ENCODE data around the gene TAF1B.

Gene TAF1B

DNA sequence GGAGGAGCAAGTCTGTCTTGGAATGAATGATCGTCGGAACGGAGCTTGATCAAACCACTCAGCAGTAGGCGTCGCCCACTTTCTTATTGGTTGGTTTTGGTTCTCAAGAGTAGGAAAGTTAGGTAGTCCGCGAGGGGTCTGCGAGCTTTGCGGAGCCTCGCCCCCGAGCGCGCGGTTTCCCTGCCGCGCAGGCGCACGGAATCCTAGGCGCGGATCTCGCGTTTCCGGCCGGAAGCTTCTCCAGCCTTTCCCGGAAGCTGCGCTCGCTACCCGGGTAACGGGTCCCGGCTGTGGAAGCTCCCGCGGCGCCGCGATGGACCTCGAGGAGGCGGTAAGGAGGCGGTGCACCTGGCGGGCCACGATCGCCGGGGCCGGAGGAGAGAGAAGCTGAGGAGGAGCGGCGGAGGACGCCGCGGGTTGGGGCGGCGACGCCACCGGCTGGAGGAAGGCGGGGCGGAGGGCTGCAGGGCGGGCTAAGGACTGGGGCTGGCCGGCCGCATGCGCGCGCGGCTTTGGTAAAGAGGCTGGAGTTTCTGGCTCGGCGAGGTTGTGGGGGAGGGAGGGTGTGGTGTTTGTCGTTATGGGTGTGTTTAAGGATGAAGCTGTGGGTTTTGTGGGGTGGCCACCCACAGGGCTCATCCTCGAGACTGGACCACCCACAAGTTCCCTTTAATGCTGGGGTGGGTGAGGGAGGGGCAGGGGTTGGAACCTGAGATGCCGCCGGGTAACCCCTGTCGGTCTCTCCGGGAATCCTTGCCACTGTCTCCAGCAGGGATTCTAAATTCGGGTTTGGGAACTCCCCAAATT lies at the start of gene TAF1B:
TSS of gene TAF1B (plus strand) at position 246 of the 807 bp plus-strand sequence. CDS start at position 314, 68 bp downstream.
- DNase-seq (ENCODE audit: low spot score): peak; percentile 83

- no peak for DNase-seq (ENCODE audit: low spot score)
Measured at GRCh38 chr2:9793918-9794717, 49.2 kb upstream of the TAF1B start.

DNA sequence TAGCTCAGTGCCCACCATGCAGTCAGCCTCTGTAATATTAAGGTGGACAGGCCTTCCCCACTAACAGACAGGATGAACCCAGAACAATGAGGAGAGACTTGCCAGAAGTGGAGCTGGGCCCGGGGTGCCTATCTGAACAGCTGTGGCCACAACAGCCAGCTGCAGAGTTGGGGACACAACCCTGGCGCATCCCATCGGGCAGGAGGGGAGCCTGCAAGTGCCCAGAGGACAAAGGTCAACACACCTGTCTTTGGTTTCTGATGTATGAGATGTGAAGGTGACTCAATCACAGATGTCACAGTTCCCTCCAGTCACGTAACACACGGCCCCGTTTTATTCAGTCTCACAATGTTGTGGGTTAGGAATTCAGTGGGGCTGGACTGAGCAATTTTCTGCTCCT lies 48.2 kb upstream of the TAF1B start:
- no peak for DNase-seq (ENCODE audit: low spot score)

DNA sequence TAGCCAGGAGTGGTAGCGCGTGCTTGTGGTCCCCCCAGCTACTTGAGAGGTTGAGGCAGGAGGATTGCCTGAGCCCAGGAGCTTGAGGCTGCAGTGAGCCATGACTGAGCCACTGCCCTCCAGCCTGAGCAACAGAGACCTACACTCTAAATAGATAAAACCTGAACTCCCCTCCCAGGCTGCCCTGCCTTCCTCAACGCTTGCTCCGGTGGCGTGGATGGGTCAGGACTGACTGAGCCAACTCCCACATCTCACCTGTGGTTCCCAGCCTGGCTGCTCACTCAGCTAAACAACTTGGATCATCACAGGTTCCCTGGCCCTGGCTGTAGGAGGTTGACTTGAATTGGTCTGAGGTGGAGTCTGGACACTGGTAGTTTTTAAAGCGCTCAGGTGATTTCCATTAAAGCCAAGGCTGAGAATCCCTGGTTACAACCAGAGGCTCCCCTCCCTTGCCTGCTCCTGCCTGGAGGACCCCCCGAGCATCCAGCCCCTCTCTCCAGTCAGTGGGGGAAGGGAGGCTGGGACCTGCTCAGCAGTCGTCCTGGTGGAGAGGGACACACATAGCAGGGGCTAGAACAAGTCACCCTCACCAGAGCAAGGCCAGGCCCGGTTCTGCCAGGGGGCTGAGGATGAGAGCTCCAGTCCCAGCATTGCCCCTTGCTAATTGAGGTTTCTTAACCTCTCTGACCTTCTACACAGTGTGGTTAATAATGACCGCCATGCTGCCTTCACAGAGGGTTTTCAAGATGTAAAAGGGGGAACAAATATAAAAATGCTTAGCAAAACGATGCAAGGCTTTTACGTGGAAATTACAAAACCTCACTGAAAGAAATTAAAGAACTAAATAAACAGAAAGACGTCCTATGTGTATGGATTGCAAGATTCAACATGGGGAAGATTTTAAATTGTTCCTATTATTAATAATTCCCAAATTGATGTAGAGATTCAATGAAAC lies 46.9 kb upstream of the TAF1B start:
- no peak for DNase-seq (ENCODE audit: low spot score)

DNA sequence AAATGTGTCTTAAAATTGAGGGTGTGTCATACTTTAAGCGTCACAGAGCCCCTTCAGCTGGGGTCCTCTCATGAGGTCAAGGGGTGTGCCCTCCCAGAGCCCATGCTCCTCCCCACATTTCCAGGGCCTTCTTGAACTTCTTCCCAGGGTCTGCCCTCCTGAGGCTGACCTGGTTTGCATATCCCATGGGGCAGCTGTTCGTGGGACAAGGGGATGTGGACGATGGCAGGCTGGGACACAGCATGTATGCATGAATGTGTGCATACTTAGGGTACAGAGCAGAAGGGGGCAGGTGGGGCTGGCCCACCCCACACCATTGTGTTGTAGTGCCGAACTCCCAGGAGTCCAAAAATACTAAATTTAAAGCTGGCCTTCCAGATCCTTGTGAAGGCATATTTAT lies 46.2 kb upstream of the TAF1B start:
- no peak for DNase-seq (ENCODE audit: low spot score)

DNA sequence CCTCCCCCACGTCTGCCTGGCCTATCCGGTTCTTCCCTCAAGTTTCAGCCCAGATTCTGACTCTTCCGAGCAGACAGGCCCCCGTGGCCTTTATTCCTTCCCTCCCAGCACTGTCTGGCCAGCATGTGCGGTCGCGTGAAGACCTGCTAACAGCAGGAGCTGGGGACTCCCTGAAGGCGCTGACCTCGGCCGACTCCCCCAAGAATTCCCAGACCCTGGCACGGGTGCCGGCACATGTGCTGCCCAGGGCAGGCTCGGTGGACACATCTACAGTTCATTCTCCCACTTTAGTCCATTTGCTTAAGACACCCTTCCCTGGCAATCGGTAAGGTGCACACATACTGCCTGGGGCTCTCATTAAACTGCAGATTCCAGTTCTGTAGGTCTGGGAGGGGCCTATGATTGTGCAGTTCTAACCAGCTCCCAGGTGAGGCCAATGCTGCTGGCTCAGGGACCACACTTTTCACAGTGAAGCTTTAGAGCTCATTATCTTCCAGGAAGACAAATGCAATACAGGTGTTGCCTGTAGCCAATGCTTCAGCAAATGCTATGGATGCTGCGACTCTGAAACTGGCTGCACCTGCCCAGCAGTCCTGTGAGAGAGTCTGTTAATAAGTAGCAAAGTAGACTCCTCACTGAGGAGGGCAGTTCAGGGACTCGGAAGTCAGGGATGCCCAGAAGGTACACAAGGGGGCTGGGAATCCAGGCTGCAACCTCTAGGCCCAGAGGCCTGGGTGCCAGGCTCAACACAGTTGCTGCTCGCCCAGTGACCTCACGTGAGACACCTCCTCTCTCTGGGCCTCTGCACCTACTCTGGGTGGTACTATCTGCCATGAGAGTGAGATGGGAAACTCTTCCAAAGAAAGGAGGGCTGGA lies 45.4 kb upstream of the TAF1B start:
- DNase-seq (ENCODE audit: low spot score): no peak

DNA sequence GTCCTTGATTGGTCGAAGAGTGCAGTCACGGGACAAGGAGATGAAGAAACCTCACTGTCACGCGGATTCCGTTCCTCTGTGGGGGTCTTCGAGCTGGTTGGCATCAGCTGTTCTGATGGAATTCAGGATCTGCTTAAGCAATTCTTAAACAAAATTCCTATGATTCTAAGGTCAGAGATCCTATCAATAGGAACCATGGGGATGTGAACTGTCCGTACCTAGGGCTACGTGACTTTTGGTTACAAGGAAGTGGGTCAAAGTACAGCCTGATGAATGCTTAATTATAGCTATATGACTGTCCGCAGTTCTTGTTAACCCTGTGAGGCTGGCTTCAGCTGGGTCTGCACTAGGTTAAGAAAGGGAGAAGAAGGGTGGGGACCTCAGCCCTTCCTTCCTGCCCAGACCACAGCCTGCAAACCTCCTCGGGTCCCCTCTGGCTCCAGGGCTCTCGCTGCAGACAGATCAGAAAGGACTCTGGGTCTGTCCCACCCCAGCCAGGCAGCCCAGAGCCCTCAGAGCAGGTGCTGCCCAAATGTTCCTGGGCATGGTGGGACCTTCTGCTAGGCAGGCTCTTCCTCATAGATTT lies 44.2 kb upstream of the TAF1B start:
- DNase-seq (ENCODE audit: low spot score): no peak

- peak; percentile 88 for DNase-seq (ENCODE audit: low spot score)
Measured at GRCh38 chr2:9799729-9800632, 43.3 kb upstream of the TAF1B start.

DNA sequence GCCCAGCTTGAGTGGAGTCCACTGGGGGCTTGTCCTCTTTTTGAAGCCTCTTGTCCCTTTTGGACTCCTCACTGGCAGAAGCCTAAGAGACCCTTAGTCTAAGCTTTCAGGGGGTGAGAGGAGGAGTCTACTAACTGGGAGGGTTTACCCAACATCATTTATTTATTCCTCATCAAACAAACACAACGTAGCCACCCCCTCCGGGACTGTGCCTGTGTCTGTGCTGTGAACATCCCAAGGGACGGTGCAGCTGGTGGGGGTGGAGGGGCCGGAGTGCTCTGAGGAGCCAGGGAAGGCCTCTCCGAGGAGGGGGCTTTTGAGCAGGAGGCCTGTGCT lies 42.7 kb upstream of the TAF1B start:
- no peak for DNase-seq (ENCODE audit: low spot score)

GRCh38 chr2:9800975-9801726 lies 42.1 kb upstream of the TAF1B start:
- DNase-seq (ENCODE audit: low spot score): no peak

GRCh38 chr2:9802576-9802993 lies 40.7 kb upstream of the TAF1B start:
- DNase-seq (ENCODE audit: low spot score): peak; percentile 48

DNA sequence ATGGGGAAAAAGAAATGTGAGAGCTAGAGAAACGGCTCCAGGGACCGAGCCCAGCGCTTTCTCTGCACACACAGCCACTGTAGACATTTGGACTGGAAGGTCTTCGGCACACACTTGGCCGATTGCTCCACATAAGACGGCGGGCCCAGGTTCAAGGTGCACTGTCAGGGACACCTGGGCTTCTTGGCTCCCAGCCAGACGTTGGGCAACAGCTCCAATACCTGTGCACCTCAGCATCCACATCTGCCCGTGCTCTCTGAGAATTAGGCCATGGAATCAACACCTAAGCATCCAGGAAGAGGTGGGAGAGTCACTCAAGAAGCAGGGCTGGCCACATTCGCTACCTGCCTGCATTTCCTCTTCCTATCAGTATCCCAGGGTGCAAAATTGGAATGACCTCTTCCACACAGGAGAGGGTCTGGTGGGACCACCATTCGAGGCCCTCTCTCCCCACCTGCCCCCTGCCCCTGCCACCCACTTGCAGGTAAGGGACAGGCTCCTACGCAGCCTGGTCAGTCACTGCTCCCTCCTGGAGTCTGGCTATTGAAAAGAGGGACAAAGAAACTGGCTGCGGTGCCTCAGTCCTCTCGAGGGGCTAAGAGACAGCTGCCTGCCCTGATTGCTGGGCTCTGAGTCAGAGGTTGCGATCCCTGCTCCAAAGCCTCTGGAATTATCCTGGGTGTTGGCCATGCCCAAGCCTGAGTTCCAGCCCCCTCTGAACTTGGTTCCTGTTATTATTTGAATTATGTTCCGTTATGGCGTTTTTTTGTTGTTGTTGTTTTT lies 40.1 kb upstream of the TAF1B start:
- no peak for DNase-seq (ENCODE audit: low spot score)

- DNase-seq (ENCODE audit: low spot score): no peak
Measured at GRCh38 chr2:9805435-9806297, 37.6 kb upstream of the TAF1B start.

- DNase-seq (ENCODE audit: low spot score): no peak
Measured at GRCh38 chr2:9806298-9806610, 37.0 kb upstream of the TAF1B start.

DNA sequence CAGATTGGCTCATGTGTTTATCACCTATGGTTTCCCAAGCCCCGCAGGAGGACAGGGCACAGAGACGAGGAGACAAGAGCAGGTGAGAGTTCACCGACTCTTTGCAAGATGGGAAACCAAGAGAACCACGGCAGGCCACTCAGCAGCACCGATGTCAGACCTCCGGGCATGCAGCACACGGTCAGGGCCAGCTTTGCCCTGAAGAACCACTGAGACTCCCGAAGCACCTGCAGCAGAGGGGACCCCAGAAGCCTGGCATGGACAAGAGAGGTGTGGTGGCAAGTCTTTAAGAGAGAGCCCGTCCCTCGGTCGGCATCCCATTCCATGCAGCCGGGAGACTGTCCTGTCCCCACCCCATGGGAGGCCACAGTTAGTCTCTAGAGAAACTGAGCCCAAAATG lies 36.6 kb upstream of the TAF1B start:
- DNase-seq (ENCODE audit: low spot score): no peak

- no peak for DNase-seq (ENCODE audit: low spot score)
Measured at GRCh38 chr2:9807056-9807455, 36.2 kb upstream of the TAF1B start.

GRCh38 chr2:9807555-9808305 lies 35.5 kb upstream of the TAF1B start:
- no peak for DNase-seq (ENCODE audit: low spot score)

Data from Ammon's horn (tissue), 1 donor.